ENCODE measurements around the gene HLCS. TPM values are rescaled to one million over a fixed set of nuclear protein-coding genes. Genes with fewer than 3 reads are reported as not detected.

Gene HLCS
- total and polyA plus RNA-seq, 2 of the 8 experiments (the other 6 are each of a cell fraction or from before 2014, with no cell fraction given) = 4.7 to 12.2 TPM

DNA sequence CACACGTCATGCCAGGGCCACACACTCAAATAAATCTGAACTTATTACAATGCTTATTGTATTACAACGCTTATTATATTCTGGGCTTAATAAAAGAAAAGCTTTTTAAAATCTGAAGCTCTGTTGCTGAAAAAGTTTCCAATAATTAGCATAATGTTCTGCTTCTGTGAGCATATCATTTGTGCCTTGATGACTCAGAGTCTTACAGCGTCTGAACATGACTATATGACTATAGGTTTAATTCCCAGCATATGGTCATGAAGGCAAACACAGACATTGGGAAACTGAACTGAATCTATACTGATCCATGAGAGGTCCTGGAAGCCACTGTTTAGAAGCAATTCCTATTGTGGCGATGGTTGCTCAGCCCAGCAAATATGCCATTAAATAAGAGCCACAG, 201.2 kb downstream of the HLCS start:
- no peak overlapping the region for H4K5ac ChIP-seq (ENCODE audit: insufficient read length, low read depth, low read length)
- no peak overlapping the region for H3K14ac ChIP-seq (ENCODE audit: insufficient read length)
- H3K18ac ChIP-seq (ENCODE audit: extremely low read depth, low read length) = no peak overlapping the region
- H2BK5ac ChIP-seq (ENCODE audit: low read depth, low read length) = no peak overlapping the region
- no peak overlapping the region for H2BK12ac ChIP-seq (ENCODE audit: low read depth, low read length)
- no peak overlapping the region; the same call in 1 of the 2 replicates for H4K8ac ChIP-seq (ENCODE audit: extremely low read depth, insufficient read depth, low read length)
- H3K23ac ChIP-seq (ENCODE audit: insufficient read length) = no peak overlapping the region
- DNase-seq (ENCODE audit: low read depth in 1 of 2, low spot score in 2 of 2) (no peak), FAIRE-seq (no peak)
- H3K4me3 ChIP-seq (ENCODE audit: extremely low read depth in 1 of 4, insufficient read depth in 2 of 4, low read depth in 3 of 4, low read length in 4 of 4) = no peak overlapping the region
- no peak overlapping the region for H2BK120ac ChIP-seq (replicated peaks; ENCODE audit: low read depth, low read length)
- H3K4me1 ChIP-seq (replicated peaks in 1 of 4; ENCODE audit: control insufficient read depth in 3 of 4, insufficient read depth in 4 of 4, low read length in 3 of 4) = peaks cover 0 to 3% (median 0%) of the 10 kb centered on the region in 4 experiments; a peak in 3 of 7 replicates
- H3K27me3 ChIP-seq (replicated peaks in 1 of 4; ENCODE audit: control insufficient read depth in 3 of 4, extremely low read depth in 1 of 4, insufficient read depth in 3 of 4, low read length in 3 of 4) = no peaks in the 10 kb centered on the region
- no peak overlapping the region for H3K4ac ChIP-seq (replicated peaks; ENCODE audit: insufficient read length, low read depth, low read length)
- no peaks in the 10 kb centered on the region for H3K79me1 ChIP-seq (ENCODE audit: low read depth, low read length)
- WGBS, 2 experiments (ENCODE audit: extremely low coverage in 1 of 2, insufficient coverage in 1 of 2, insufficient read length in 1 of 2, insufficient replicate concordance in 2 of 2, low coverage in 1 of 2, low lambda C conversion rate in 2 of 2, missing lambda C conversion rate in 1 of 2) = 95% methylated on average over 4 of the region's 4 CpGs; no CpG with 5 or more reads in 1 of the 2 experiments
- no peak overlapping the region for H3K4me2 ChIP-seq (ENCODE audit: insufficient read depth in 1 of 2, low read depth in 2 of 2, low read length in 2 of 2)
- H4K91ac ChIP-seq (replicated peaks; ENCODE audit: insufficient read length, low read length) = no peak overlapping the region
- no peak overlapping the region for H3K56ac ChIP-seq (replicated peaks; ENCODE audit: insufficient read length, low read depth, low read length)
- no peak overlapping the region; a peak in 1 of 7 replicates for H3K9ac ChIP-seq (replicated peaks in 1 of 4; ENCODE audit: extremely low read depth in 1 of 4, low read depth in 3 of 4, low read length in 3 of 4)
- no peaks in the 10 kb centered on the region for H4K20me1 ChIP-seq (replicated peaks in 1 of 2; ENCODE audit: control insufficient read depth in 1 of 2, insufficient read depth in 2 of 2, low read length in 2 of 2)
- 0 out of 2 replicates have a peak overlapping the region, but pooled peaks have one; percentile 86 for H2AK5ac ChIP-seq (ENCODE audit: low read depth, low read length)
- H3K23me2 ChIP-seq (ENCODE audit: low read depth, low read length) = no peaks in the 10 kb centered on the region
- no peaks in the 10 kb centered on the region for H3K79me2 ChIP-seq (ENCODE audit: control insufficient read depth in 1 of 2, insufficient read depth in 2 of 2, low read length in 2 of 2)
- no peak overlapping the region for H3K27ac ChIP-seq (ENCODE audit: low read depth, low read length)
- H2BK20ac ChIP-seq (ENCODE audit: low read length) = no peak overlapping the region
- no peak overlapping the region for H2AFZ ChIP-seq (ENCODE audit: low read length)
- no peak overlapping the region for H2BK15ac ChIP-seq (ENCODE audit: low read length)
- H3K9me3 ChIP-seq (ENCODE audit: insufficient read depth in 2 of 2, low read depth in 1 of 2, low read length in 1 of 2) = no peaks in the 10 kb centered on the region
- H3K36me3 ChIP-seq (ENCODE audit: control insufficient read depth in 2 of 4, insufficient read depth in 4 of 4, low read length in 3 of 4) = no peaks in the 10 kb centered on the region
- POLR2A ChIA-PET (ENCODE audit: partially characterized antibody) = no interaction called here
- CTCF ChIA-PET (ENCODE audit: partially characterized antibody) = interaction anchor here (0.6 to 2.0 kb wide), 7 partner anchors 8 to 376 kb away, joined by 3 to 5 read pairs (median 4); no protein-coding TSS in a partner anchor
- no peak for TF ChIP-seq SUZ12 (IDR thresholded peaks at IDR 0.05; ENCODE audit: low read length)
- no peak for TF ChIP-seq SIX5 (IDR thresholded peaks at IDR 0.05; ENCODE audit: low read depth, low read length)
- TF ChIP-seq POLR2A (IDR thresholded peaks at IDR 0.05; ENCODE audit: control extremely low read depth in 1 of 2, low read depth in 2 of 2, low read length in 2 of 2) = no peak
- TF ChIP-seq MAFK (IDR thresholded peaks at IDR 0.05; ENCODE audit: low read depth, low read length) = no peak
- TF ChIP-seq RNF2 (IDR thresholded peaks at IDR 0.05; ENCODE audit: borderline replicate concordance, low read depth, low read length, missing control alignments, poor library complexity, severe bottlenecking) = no peak
- TF ChIP-seq POLR2AphosphoS5 (IDR thresholded peaks at IDR 0.05; ENCODE audit: low read depth, low read length) = no peak
- TF ChIP-seq CBX5 (IDR thresholded peaks at IDR 0.05; ENCODE audit: low read depth, low read length) = no peak
- no peak for TF ChIP-seq JUN (IDR thresholded peaks at IDR 0.05; ENCODE audit: low read depth, low read length)
- TF ChIP-seq TEAD4 (IDR thresholded peaks at IDR 0.05; ENCODE audit: low read depth, low read length) = no peak
- TF ChIP-seq ZNF274 (IDR thresholded peaks at IDR 0.05; ENCODE audit: borderline replicate concordance, extremely low read depth, low read length) = no peak
- no peak for TF ChIP-seq CHD1 (IDR thresholded peaks at IDR 0.05; ENCODE audit: low read depth, low read length)
- TF ChIP-seq, protein P1, sequence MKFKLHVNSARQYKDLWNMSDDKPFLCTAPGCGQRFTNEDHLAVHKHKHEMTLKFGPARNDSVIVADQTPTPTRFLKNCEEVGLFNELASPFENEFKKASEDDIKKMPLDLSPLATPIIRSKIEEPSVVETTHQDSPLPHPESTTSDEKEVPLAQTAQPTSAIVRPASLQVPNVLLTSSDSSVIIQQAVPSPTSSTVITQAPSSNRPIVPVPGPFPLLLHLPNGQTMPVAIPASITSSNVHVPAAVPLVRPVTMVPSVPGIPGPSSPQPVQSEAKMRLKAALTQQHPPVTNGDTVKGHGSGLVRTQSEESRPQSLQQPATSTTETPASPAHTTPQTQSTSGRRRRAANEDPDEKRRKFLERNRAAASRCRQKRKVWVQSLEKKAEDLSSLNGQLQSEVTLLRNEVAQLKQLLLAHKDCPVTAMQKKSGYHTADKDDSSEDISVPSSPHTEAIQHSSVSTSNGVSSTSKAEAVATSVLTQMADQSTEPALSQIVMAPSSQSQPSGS (IDR thresholded peaks at IDR 0.05; ENCODE audit: low read length) = no peak
- no peak for TF ChIP-seq SIRT6 (IDR thresholded peaks at IDR 0.05; ENCODE audit: low read length)
- TF ChIP-seq POU5F1 (IDR thresholded peaks at IDR 0.05; ENCODE audit: low read depth, low read length) = no peak

All from H1 (cell line).